ENCODE data around the gene NAV1. TPM values are rescaled to one million over a fixed set of nuclear protein-coding genes. Genes with fewer than 3 reads are reported as not detected.

The NAV1 gene
- total and polyA plus RNA-seq, 12 donors, result 3.0 to 21.9 (median 12.8) TPM

GRCh38 chr1:201511941-201512539 lies 26.9 kb upstream of the NAV1 start:
- DNase-seq, result peak in 5 of 7 donors; percentile 37 to 76 (median 49)
- 37 to 54% (median 46%) methylated on average over 6 of the region's 6 CpGs for WGBS, 4 donors
- TF ChIP-seq CTCF (IDR thresholded peaks at IDR 0.05), result no peak
- no peak for TF ChIP-seq POLR2A (IDR thresholded peaks at IDR 0.05)
- Histone ChIP-seq H3K27ac (peak overlapping the region in 2 of 5 donors; percentile 55 to 72), H3K36me3 (replicated peaks in 1 of 2) (no peaks in the 10 kb centered on the region), H3K27me3 (no peaks in the 10 kb centered on the region), H3K4me3 (no peak overlapping the region), H3K9me3 (replicated peaks in 1 of 3) (no peaks in the 10 kb centered on the region), H3K4me1 (replicated peaks in 1 of 2) (peaks cover 0 to 24% of the 10 kb centered on the region in 2 donors)
- intact Hi-C loops (cut with DNase I), result loop anchor here (2.0 to 10.0 kb wide), 2 partner anchors 29 to 77 kb away; no protein-coding TSS in a partner anchor

GRCh38 chr1:201513498-201514243 lies 25.3 kb upstream of the NAV1 start:
- Histone ChIP-seq H3K9me3 (replicated peaks in 1 of 3) (no peaks in the 10 kb centered on the region), H3K4me3 (no peak overlapping the region), H3K27ac (peak overlapping the region in 1 of 5 donors; percentile 56), H3K36me3 (replicated peaks in 1 of 2) (no peaks in the 10 kb centered on the region), H3K27me3 (no peaks in the 10 kb centered on the region), H3K4me1 (replicated peaks in 1 of 2) (peaks cover 0 to 15% of the 10 kb centered on the region in 2 donors)
- intact Hi-C loops (cut with DNase I), result loop anchor here (2.0 to 10.0 kb wide), 2 partner anchors 31 to 79 kb away; no protein-coding TSS in a partner anchor
- TF ChIP-seq CTCF (IDR thresholded peaks at IDR 0.05), result no peak
- no peak for TF ChIP-seq POLR2A (IDR thresholded peaks at IDR 0.05)
- 80 to 84% (median 82%) methylated on average over 6 of the region's 6 CpGs for WGBS, 4 donors
- DNase-seq, result no peak

GRCh38 chr1:201514466-201514865 lies 24.5 kb upstream of the NAV1 start:
- no peaks in the 10 kb centered on the region for H3K27me3 ChIP-seq
- no peak for DNase-seq
- TF ChIP-seq POLR2A (IDR thresholded peaks at IDR 0.05) (no peak), CTCF (IDR thresholded peaks at IDR 0.05) (no peak)
- no peaks in the 10 kb centered on the region for H3K9me3 ChIP-seq (replicated peaks in 1 of 3)
- intact Hi-C loops (cut with DNase I), result loop anchor here in 1 of 2 donors (10.0 kb wide), 1 partner anchor 80 kb away; no protein-coding TSS in a partner anchor
- no peak overlapping the region for H3K27ac ChIP-seq
- peaks cover 0 to 15% of the 10 kb centered on the region in 2 donors for H3K4me1 ChIP-seq (replicated peaks in 1 of 2)
- no peak overlapping the region for H3K4me3 ChIP-seq
- H3K36me3 ChIP-seq (replicated peaks in 1 of 2), result no peaks in the 10 kb centered on the region
- WGBS, 4 donors, result 89 to 94% (median 93%) methylated on average over 2 of the region's 2 CpGs

GRCh38 chr1:201515062-201515750 lies 23.7 kb upstream of the NAV1 start:
- Histone ChIP-seq H3K9me3 (replicated peaks in 1 of 3) (no peaks in the 10 kb centered on the region), H3K27ac (no peak overlapping the region), H3K36me3 (replicated peaks in 1 of 2) (no peaks in the 10 kb centered on the region), H3K4me1 (replicated peaks in 1 of 2) (peaks cover 0 to 15% of the 10 kb centered on the region in 2 donors), H3K27me3 (no peaks in the 10 kb centered on the region), H3K4me3 (no peak overlapping the region)
- DNase-seq, result no peak
- intact Hi-C loops (cut with DNase I), result loop anchor here in 1 of 2 donors (10.0 kb wide), 1 partner anchor 80 kb away; no protein-coding TSS in a partner anchor
- WGBS, 4 donors, result 78 to 89% (median 81%) methylated on average over 9 of the region's 9 CpGs
- TF ChIP-seq POLR2A (IDR thresholded peaks at IDR 0.05) (no peak), CTCF (IDR thresholded peaks at IDR 0.05) (no peak)
